Spleen (tissue), 7 donors: ENCODE data around the gene TNFRSF18.

Experiments used
- CTCF ChIP-seq, 11 experiments: fragments of 200-600 bp in 7 of 11; fragments of 450-650 bp in 4 of 11; sonication (generic) in 4 of 11; IDR thresholded peaks in 8 of 11; conservative IDR thresholded peaks in 3 of 11; 1 replicate in 7 of 11; 2 replicates in 4 of 11; pipeline versions ENCODE4 v1.4.0 to v1.8.0; 2016 to 2021; ENCODE audit warnings: antibody characterized with exemption in 11 of 11, inconsistent platforms in 4 of 11, mild to moderate bottlenecking in 1 of 11
- POLR2A ChIP-seq, 3 donors: fragments of 450-650 bp; IDR thresholded peaks; one replicate each; pipeline ENCODE4 v1.5.1; 2017; ENCODE audit warnings: antibody characterized with exemption in 3 of 3, mild to moderate bottlenecking in 1 of 3
- POLR2AphosphoS5 ChIP-seq, 3 donors: sonication (generic); formaldehyde crosslinking; IDR thresholded peaks; one replicate each; pipeline ENCODE4 v1.5.1; 2017; ENCODE audit warnings: antibody characterized with exemption in 3 of 3
- donor health status: DM: no; HTN: no; CAD: no; lungs with moderate emphysema.
- donor health status: DM: no; HTN: no; CAD: no.
- donor health status: DM: no; HTN: no; CAD: no.

GRCh38 chr1:1207571-1207892, 1.1 kb upstream of the TNFRSF18 start:
- TF ChIP-seq CTCF (IDR thresholded peaks at IDR 0.05 in 8 of 11, conservative IDR thresholded peaks at IDR 0.05 in 3 of 11): no peak
- no peak for TF ChIP-seq POLR2AphosphoS5 (IDR thresholded peaks at IDR 0.05)
- TF ChIP-seq POLR2A (IDR thresholded peaks at IDR 0.05): no peak
